Activated naive CD8-positive, alpha-beta T cell treated with anti-CD3 and anti-CD28 coated beads, Interleukin-2, amount 50 U/mL, for 24 hours (primary cell): ENCODE measurements around the gene AK9.
A peak's percentile ranks its signal among the peaks of the same experiment; 100 is the strongest.

ENCODE experiments used
- ATAC-seq: fragments of 150-1000 bp; cut with Tn5 transposase; one replicate; pipeline ENCODE4 v1.10.0; 2021
- DNase-seq: peaks from one replicate; pipeline ENCODE4 v3.0.0; 2021
- H3K27ac Mint-ChIP-seq: one replicate; pipeline ENCODE4 v1.8.0; 2021; ENCODE audit warnings: mild to moderate bottlenecking, mixed read lengths
- H3K27me3 Mint-ChIP-seq: one replicate; pipeline ENCODE4 v1.8.0; 2021; ENCODE audit warnings: mixed read lengths
- H3K36me3 Mint-ChIP-seq: one replicate; pipeline ENCODE4 v1.8.0; 2021; ENCODE audit warnings: low read depth, mixed read lengths
- H3K4me1 Mint-ChIP-seq: one replicate; pipeline ENCODE4 v1.8.0; 2021; ENCODE audit warnings: mixed read lengths
- H3K4me3 Mint-ChIP-seq: one replicate; pipeline ENCODE4 v1.8.0; 2021; ENCODE audit warnings: mild to moderate bottlenecking, moderate library complexity, mixed read lengths
- H3K9me3 Mint-ChIP-seq: one replicate; pipeline ENCODE4 v1.8.0; 2021; ENCODE audit warnings: mixed read lengths

AK9 gene

DNA sequence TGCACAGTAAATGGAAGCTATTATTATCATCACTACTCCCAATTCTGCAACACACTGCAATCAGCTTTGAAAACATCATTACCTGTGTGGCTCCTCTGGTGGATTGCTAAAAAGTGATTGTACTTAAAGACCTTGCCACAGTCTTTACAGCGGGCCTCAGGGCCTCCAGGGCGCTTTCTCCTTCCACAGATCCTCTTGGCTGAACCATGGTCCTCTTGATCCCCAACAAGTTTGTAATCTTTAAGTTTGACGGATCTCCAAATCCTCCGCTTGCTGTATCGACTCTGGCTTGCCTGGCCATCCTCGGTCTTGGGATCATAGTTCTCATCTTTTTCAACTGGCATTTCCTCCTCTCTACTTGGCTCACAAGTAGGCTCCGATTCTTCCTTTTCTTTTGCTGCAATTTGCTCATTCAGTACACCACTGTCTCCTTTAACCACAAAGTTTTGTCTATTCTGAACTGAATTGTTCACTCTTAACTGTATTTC, 210.0 kb downstream of the AK9 start:
- Mint-ChIP-seq H3K4me3 (peak overlapping the region; percentile 96), H3K9me3 (no peaks in the 10 kb centered on the region), H3K36me3 (peaks cover 57% of the 10 kb centered on the region), H3K27ac (peak overlapping the region; percentile 6), H3K27me3 (peaks cover 1% of the 10 kb centered on the region), H3K4me1 (peaks cover 61% of the 10 kb centered on the region)
- ATAC-seq (no peak), DNase-seq (no peak)

DNA sequence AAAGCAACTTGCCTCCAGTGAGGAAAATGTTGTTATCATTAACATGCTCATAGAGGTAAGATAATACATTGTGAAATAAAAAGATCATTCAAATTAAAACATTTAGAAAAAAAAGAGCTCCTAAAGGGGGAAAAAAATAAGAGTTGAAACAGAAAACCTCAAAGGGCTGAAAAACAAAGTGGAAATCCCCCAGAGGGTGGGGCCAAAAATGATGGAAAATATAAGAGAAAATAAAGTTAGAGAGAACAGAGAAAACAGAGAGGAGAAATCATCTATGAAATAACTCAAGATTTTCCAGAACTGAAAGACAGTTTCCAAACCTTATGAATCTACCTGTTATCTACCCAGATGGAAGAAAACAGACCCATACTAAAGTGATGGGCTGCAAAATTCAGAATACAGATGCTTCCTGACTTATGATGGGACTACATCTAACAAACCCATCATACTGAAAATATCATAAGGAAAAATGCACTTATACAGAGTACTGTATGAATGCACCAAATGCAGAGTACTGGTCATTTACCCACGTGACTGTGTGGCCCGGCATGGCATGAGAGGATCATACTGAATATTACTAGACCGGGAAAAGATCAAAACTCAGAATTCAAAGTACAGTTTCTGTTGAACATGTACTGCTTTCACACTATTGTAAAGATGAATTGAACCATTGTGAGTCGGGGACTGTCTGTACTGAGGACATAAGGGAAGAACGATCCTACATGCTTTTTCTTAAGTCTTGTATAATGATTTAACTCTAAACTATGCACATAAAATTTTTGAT, 212.0 kb downstream of the AK9 start:
- H3K4me3 Mint-ChIP-seq, result peak overlapping the region; percentile 96
- peak overlapping the region; percentile 94 for H3K27ac Mint-ChIP-seq
- H3K4me1 Mint-ChIP-seq, result peaks cover 75% of the 10 kb centered on the region
- H3K36me3 Mint-ChIP-seq, result peaks cover 71% of the 10 kb centered on the region
- ATAC-seq (no peak), DNase-seq (no peak)
- no peaks in the 10 kb centered on the region for H3K9me3 Mint-ChIP-seq
- no peaks in the 10 kb centered on the region for H3K27me3 Mint-ChIP-seq

DNA sequence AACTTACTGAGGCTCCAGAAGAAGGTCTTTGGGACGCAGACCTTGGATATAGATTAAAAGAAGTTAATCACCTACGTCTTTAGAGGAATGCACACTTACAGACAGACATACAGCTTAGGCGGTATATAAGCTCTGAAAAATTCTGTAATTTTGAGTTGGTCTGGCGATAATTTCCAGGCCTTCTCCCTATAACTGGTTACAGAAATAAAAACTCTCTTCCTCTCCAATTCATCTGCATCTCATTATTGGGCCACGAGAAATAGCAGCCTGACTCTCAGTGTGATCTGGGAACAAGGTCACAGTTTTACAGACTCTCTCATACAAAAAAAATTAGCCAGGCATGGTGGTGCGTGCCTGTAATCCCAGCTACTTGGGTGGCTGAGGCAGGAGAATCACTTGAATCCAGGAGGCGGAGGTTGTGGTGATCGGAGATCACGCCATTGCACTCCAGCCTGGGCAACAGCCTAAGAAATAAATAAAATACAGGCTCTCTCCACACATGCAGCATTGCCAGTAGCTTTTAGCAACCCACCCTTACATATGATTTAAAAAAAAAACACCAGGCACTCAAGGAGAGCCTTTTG, 212.7 kb downstream of the AK9 start:
- no peaks in the 10 kb centered on the region for H3K9me3 Mint-ChIP-seq
- H3K27ac Mint-ChIP-seq, result peak overlapping the region; percentile 94
- peaks cover 77% of the 10 kb centered on the region for H3K4me1 Mint-ChIP-seq
- no peak for DNase-seq
- H3K27me3 Mint-ChIP-seq, result no peaks in the 10 kb centered on the region
- peak overlapping the region; percentile 96 for H3K4me3 Mint-ChIP-seq
- peaks cover 78% of the 10 kb centered on the region for H3K36me3 Mint-ChIP-seq
- no peak for ATAC-seq

DNA sequence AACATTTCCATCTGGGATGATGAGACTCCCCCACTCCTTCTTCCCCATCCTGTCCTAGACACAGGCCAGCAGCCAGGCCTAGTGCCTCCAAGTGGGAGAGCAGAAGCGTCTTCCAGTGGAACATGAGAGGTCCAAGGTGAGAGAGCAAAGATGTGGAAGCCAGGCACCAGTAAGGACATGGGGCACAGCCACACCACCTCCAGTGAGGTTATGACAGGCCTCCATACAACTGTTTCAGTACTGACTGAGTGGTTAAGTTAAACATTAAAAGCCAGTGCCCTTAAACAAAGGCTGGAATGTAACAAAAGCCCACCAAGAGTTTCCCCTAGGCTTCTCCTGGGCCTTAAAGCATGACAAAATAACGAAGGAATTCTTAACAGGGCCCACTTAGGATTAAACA, 213.3 kb downstream of the AK9 start:
- peaks cover 84% of the 10 kb centered on the region for H3K36me3 Mint-ChIP-seq
- H3K9me3 Mint-ChIP-seq, result no peaks in the 10 kb centered on the region
- H3K27me3 Mint-ChIP-seq, result no peaks in the 10 kb centered on the region
- DNase-seq, result no peak
- peak overlapping the region; percentile 96 for H3K4me3 Mint-ChIP-seq
- peak overlapping the region; percentile 94 for H3K27ac Mint-ChIP-seq
- peak; percentile 41 for ATAC-seq
- peaks cover 83% of the 10 kb centered on the region for H3K4me1 Mint-ChIP-seq

DNA sequence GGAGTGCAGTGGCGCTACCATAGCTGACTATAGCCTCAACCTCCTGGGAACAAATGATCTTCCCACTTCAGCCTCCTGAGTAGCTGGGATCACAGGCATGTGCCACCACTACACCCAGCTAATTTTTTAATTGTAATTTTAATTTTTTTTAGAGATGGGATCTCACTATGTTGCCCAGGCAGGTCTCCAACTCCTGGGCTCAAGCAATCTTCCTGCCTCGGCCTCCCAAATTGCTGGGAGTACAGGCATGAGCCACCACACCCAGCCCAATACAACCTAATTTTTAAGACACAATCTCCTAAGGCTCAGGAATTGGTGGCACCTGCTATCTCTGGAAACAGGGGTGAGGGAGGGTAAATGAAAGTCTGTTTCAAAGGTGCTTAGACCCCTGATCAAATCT, 213.8 kb downstream of the AK9 start:
- H3K4me1 Mint-ChIP-seq, result peaks cover 87% of the 10 kb centered on the region
- H3K4me3 Mint-ChIP-seq, result peak overlapping the region; percentile 96
- peak overlapping the region; percentile 94 for H3K27ac Mint-ChIP-seq
- H3K36me3 Mint-ChIP-seq, result peaks cover 87% of the 10 kb centered on the region
- no peaks in the 10 kb centered on the region for H3K9me3 Mint-ChIP-seq
- ATAC-seq, result no peak
- H3K27me3 Mint-ChIP-seq, result no peaks in the 10 kb centered on the region
- DNase-seq, result no peak

DNA sequence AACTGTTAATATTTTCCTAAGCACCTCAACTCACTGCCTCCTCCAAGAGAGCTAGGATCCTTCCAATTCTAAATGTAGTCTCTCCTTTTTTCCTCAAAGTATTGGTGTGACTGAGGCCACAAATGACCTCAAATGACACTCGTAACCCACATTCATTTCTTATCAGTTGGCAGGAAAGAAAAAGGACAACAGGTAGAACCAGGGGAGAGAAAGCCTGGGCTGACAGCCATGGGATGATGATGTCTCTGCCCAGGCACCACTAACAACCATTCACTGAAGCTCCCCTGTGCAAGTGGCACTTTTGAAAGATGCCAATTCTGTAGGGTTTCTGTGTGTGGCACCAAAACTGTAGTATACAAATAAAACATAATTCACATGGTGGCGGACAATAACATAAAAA, 215.4 kb downstream of the AK9 start:
- Mint-ChIP-seq H3K9me3 (no peaks in the 10 kb centered on the region), H3K27me3 (no peaks in the 10 kb centered on the region), H3K4me3 (no peak overlapping the region), H3K4me1 (peaks cover 86% of the 10 kb centered on the region), H3K36me3 (peaks cover 89% of the 10 kb centered on the region), H3K27ac (peak overlapping the region; percentile 73)
- no peak for ATAC-seq
- DNase-seq, result no peak

DNA sequence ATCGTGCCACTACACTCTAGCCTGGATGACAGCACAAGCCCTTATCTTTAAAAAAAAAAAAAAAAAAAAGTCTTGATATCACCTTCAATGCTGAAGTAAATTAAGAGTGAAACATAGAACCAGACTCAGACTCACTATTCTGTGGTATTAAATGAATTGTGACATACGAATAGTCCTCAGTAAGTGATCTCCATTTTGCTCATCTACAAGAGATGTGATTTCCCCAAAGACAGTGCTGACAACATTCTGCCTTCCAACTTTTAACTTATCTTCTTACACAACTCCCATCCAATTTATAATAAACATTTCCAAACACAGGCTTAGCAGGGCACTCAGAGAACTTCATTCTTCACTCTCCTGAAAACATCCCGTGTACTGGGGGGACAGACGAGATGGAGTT, 216.0 kb downstream of the AK9 start:
- H3K27ac Mint-ChIP-seq, result peak overlapping the region; percentile 73
- peaks cover 80% of the 10 kb centered on the region for H3K4me1 Mint-ChIP-seq
- H3K36me3 Mint-ChIP-seq, result peaks cover 90% of the 10 kb centered on the region
- DNase-seq (no peak), ATAC-seq (no peak)
- no peaks in the 10 kb centered on the region for H3K27me3 Mint-ChIP-seq
- H3K4me3 Mint-ChIP-seq, result peak overlapping the region; percentile 35
- no peaks in the 10 kb centered on the region for H3K9me3 Mint-ChIP-seq

DNA sequence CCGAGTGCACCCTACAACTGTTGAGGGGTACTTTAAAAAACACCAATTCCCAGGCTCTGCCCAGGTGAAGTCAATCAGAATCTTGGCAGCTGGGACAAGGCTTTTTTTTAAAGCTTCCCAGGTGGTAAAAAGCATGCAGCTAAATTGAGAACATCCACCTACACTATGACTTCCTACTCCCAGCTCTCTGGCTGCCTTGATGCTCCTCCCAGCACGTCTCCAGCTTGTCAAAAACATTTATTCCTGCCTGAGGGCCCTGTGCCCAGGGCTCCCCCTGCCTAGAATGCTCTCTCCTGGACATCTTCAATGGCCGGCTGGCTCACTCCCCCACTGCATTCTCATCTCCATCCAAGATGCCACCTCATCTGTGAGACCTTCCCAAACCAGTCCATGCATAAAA, 217.9 kb downstream of the AK9 start:
- Mint-ChIP-seq H3K36me3 (peaks cover 85% of the 10 kb centered on the region), H3K9me3 (no peaks in the 10 kb centered on the region)
- ATAC-seq, result no peak

DNA sequence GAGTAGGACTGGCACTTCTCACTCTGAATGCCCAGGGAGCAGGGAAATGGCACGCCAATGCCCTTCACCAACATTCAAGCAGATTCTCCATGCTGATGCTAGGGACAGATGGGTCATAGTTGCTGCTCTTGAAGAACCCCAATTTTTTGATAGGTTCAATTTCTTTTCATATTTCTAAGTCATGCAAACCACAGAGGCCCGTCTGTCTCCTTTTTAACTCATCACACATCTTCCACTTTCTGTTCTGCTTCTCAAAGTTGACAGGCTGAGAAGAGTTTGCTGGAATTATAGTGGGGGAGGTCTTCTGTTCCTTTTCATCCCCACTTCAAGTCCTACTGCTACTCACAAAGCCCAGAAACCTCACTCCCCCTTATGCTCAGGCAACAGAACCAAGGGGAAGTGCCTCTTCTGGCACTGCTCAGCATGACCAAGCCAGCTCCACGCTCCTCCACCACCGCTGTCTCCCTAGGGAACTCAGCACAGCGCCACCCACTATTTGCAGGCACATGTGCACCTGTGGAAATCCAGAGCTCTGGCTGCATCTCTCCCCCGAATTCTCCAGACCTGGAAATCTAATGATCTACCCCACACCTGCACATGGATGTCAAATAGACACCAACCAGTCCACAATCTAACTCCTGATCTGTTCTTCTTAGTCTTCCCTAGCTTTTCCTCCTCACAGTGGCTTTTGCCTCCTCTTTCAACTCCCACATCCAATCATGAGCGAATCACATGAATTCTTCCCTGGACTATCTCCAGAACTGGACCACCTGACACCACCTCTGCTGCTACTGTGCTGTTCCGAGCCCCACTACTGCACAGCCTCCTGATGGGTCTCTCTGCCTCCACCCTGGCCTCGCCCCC, 218.6 kb downstream of the AK9 start:
- Mint-ChIP-seq H3K9me3 (no peaks in the 10 kb centered on the region), H3K36me3 (peaks cover 85% of the 10 kb centered on the region), H3K27ac (peak overlapping the region; percentile 64), H3K27me3 (no peaks in the 10 kb centered on the region), H3K4me1 (peaks cover 65% of the 10 kb centered on the region), H3K4me3 (peak overlapping the region; percentile 15)
- DNase-seq, result no peak
- peak; percentile 33 for ATAC-seq

More for the DNA sequence above, 217.9 kb downstream of the AK9 start:
- H3K4me1 Mint-ChIP-seq, result peaks cover 68% of the 10 kb centered on the region
- no peak overlapping the region for H3K4me3 Mint-ChIP-seq
- DNase-seq, result no peak
- H3K27ac Mint-ChIP-seq, result peak overlapping the region; percentile 70
- no peaks in the 10 kb centered on the region for H3K27me3 Mint-ChIP-seq

DNA sequence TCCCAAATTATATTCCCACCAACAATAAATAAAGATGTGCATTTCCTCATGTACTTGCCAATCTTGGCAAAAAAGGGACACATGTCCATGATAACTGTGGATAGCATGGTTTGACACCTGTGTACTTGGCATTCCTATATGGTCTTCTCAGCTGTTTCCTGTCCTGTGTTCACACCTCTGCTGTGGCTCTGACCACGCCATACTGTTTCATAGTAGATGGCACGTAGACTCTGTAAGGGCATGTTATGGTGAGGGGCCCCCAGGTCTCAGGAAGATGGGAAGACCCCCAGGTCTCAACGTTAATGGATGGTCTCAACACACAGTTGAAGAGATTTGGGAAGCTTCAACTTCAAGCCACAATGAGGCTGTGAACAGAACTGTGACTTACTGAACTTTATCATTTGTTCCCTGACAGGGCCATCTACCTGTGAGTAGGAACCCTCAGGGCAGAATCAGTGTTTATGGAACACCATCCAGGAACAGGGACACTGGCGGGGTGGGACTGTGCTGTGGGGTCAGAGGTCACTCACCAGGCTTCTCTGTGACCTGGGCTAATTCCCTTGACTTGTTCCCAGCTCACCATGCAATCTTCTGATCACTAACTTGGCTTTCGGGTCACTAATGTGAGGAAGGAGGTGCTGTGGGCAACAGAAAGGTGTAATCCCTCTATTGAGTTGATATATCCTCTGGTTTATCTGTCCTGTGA, 219.7 kb downstream of the AK9 start:
- no peak for ATAC-seq

DNA sequence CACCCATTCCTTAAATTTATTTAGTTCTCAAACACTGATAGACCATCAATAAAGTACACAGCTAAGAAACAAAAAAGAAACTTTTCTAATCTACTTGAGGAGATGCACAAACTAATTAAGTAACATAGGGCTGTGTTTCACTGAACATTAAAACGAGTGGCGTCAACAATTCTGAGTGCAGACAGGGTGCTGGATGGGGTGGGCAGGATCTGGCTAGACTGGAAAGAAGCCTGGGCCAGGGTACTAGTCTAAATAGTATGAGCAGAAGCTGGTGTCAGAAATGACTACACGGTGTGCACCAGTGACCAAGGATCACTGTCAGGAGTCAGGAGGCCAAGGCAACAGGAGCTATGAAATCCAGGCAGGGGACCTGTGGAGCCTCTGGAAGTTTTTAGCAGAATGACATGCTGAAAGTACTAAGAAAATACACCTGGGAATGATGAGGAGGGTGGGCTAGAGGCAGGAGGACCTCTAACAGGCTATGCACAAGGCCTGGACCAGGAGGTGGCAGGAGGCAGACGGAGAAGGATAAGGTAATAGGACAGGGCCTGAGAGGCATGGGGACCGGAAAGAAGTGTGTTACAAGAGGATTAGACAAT, 221.3 kb downstream of the AK9 start:
- H3K4me1 Mint-ChIP-seq, result peaks cover 60% of the 10 kb centered on the region
- H3K27ac Mint-ChIP-seq, result no peak overlapping the region
- no peaks in the 10 kb centered on the region for H3K27me3 Mint-ChIP-seq
- H3K9me3 Mint-ChIP-seq, result no peaks in the 10 kb centered on the region
- ATAC-seq (no peak), DNase-seq (no peak)
- H3K4me3 Mint-ChIP-seq, result no peak overlapping the region
- H3K36me3 Mint-ChIP-seq, result peaks cover 81% of the 10 kb centered on the region

More for the DNA sequence above, 219.7 kb downstream of the AK9 start:
- H3K4me3 Mint-ChIP-seq, result no peak overlapping the region
- peaks cover 81% of the 10 kb centered on the region for H3K36me3 Mint-ChIP-seq
- peaks cover 61% of the 10 kb centered on the region for H3K4me1 Mint-ChIP-seq
- no peaks in the 10 kb centered on the region for H3K27me3 Mint-ChIP-seq
- no peak for DNase-seq
- peak overlapping the region; percentile 40 for H3K27ac Mint-ChIP-seq
- H3K9me3 Mint-ChIP-seq, result no peaks in the 10 kb centered on the region

DNA sequence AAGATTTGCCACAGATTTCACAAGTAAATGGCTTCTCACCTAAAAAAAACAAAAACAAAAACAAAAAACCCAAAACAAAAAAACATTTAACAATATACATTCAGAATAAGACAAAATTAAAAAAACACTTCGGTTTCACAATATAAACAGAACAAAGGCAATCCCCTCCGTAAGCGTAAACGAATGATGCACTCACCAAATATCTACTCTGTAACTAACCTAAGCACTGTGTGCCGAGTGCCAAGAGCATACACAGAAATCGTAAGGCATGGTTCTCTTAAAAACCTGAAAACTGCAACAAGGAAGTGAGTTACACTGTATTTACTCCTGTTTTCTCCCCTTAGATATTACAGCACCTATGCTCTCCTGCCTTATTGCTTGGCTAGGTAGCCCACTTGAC, 223.3 kb downstream of the AK9 start:
- Mint-ChIP-seq H3K9me3 (no peaks in the 10 kb centered on the region), H3K36me3 (peaks cover 83% of the 10 kb centered on the region), H3K4me1 (peaks cover 54% of the 10 kb centered on the region), H3K4me3 (no peak overlapping the region), H3K27ac (no peak overlapping the region), H3K27me3 (no peaks in the 10 kb centered on the region)
- no peak for DNase-seq
- ATAC-seq, result no peak

DNA sequence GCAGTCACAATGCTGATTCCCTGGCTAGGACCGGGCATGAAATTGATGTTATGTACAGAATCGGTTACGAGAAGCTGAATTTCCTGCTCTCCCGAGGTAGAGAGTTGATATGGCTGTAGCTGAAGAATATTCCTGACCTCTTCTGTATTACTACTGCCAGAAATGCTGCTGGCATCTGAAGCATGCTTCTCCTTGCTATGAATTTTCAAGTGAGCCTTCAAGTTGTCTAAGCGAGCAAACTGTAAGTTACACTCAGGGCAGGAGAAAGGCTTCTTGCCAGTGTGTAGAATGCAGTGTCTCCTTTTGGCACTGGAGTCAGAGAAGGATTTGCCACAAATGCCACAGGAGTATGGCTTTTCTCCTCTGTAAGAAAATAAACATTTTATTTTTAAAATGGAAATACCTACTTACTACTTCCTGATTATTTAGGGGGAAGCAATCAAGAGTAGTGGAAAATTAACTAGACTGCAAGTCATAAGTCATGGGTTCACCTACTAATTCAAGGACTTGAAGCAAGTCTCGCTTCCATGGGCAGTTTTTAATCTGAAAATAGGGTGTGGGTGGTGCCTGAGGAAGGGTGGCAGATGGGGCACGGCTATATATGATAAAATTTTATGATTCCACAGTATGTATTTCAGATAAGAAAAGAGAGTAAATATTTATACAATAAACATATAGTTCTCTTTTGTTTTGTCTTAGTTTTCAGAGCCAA, 224.6 kb downstream of the AK9 start:
- DNase-seq (no peak), ATAC-seq (no peak)
- Mint-ChIP-seq H3K4me3 (no peak overlapping the region), H3K36me3 (peaks cover 81% of the 10 kb centered on the region), H3K27ac (no peak overlapping the region), H3K4me1 (peaks cover 50% of the 10 kb centered on the region), H3K9me3 (peaks cover 4% of the 10 kb centered on the region), H3K27me3 (no peaks in the 10 kb centered on the region)
